HG02798 (cell line): Measurements from ENCODE around the gene CHST15.

Experiments
- ATAC-seq: cut with Tn5 transposase; IDR thresholded peaks from one replicate; pipeline ENCODE4 v1.9.1; 2021; ENCODE audit warnings: mild to moderate bottlenecking; ENCODE audit not compliant: unreplicated experiment, poor library complexity

Gene CHST15

DNA sequence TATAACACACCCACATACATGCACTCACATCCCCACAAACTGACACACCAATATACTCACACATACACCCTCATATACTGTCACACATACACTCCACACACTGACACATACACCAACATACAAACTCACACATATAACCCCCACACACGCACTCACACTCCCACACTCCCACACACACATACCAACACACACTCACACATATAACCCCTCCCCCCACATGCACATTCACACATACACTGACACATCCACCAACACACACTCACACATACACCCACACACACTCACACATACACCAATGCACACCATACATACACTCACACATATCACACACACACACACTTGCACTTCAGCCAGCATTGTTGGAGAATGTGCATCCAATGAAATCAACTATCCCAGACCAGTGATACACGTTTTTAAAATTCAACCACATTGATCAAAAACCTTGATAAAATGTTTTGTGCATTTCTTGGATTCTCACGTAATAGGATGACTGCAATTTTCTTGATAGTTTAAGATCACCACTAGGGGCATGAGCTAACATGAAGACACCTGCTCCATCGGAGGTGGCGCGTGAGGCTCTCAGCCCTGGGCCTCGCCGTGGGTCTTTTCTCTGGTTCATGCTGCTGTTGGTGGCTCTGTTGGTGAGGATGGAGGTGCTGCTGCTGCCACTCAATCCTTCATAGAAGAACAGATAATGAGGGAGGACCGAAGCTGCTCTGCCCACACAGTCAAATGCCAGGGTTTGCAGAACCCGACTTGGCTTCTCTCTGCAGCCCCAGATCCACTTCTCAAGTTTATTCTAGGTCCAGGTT is 32.1 kb upstream of the CHST15 start:
- ATAC-seq = no peak

DNA sequence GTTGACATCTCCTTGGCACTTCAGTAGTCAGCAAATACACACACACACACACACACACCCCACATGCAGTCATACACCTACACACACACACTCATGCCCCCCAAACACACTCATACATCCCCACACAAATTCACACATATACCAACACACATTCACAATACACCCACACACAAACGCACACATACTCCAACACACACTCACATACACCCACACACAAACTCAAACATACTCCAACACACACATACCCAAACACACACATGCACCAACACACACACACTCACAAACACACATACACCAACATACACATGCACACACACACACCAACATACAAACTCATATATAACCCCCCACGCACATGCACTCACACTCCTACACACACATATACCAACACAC is 31.4 kb upstream of the CHST15 start:
- ATAC-seq = no peak

DNA sequence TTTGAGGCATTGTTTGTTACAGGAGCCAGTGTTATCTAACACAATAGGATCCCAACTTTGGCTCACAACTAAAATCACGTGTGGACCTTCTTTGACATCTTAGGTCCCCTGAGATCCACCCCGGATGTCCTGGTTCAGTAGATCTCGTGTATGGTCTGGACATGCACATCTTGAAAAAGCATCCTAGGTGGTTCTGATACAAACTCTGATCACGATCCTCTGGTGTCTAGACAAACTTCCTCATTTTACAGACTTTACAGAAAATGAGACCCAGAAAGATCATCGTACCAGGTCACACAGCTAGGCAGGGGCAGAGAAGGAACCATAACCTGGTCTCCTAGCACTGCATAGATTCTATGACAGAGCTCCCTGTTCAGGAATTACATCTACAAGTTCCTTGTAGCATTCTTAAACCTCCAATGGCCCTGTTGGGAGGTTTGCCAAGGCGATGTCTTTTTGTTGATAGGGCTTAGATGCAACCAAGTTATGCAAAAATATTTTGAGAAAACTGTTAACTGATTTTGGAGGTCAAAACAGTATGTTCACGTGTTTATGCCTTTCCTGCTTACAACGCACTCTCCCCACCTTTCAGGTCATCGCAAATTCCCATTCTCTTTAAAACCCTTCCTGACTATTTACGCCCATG is 30.8 kb upstream of the CHST15 start:
- ATAC-seq = no peak

DNA sequence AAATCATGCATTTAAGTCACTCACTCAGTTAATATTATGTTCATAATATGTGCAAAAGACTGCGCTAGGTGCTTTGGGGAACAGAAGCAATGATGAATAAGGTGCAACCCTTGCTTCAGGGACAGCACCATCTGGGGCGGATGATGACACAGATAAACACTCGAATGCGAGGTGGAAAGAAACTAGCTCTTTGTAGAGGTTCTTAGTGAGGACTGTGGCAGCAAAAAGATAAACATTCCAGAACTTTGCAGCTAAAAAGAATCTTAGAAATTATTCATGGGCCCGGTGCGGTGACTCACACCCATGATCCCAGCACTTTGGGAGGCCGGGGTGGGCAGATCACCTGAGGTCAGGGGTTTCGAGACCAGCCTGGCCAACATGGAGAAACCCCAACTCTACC is 29.8 kb upstream of the CHST15 start:
- no peak for ATAC-seq

DNA sequence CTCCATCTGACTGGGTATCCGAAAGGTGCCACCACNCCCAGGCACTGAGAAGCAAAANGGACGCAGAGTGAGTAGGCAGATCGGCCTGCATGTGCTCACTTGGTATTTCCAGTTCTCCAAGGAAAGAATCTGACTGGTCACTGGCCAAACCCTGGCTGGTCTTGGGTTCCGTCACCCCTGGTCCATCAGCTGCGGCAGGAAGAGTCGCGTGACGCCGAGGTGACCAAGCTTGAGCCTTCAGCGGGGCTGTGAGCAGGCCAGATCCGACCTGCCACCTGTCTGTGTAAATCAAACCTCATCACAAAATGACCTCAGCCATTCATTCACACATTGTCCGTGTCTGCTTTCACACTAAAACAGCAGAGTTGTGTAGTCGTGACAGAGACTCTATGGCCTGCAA is 28.8 kb upstream of the CHST15 start:
- ATAC-seq = no peak

DNA sequence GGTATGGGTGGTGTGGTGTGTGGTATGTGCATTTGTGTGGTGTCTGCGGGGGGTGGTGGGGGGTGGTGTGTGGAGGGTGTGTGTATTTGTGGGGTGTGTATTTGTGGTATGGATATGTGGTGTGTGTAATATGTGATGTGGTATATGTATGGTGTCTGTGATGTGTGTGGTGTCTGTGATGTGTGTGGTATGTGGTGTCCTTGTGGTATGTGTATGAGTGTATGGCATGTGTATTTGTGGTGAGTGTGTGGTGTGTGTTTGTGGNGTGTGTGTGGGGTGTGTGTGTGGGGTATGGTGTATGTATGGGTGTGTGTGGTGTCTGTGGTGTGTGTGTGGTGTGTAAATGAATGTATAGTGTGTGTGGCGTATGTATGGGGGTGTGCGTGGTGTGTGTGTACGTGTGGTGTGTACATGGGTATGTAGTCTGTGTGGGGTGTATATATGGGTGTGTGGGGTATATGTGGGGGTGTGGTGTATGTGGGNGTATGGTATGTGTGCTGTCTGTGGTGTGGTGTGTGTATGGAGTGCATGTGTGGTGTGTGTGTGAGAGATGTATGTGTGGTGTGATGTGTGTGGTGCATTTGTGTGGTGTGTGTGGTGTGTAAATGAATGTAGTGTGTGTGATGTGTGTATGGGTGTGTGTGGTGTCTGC is 27.1 kb upstream of the CHST15 start:
- no peak for ATAC-seq

DNA sequence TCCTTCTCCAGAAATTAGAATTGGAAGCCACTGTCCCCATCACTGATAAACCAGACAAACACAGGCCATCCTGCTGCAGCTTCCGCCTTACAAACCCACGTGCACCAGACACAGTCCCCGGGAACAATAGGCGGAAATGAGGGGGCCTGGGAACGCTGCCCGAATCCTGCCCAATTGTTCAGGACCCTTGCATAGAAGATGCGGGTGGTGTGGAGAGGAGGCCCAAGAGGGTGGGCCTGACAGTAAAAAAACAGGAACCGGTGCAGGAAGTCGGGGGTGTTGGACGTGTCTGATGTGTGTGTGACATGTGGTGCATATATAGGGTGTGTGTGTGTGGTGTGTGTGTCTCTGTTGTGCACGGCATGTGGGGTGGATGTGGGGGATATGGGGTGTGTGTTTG is 26.5 kb upstream of the CHST15 start:
- ATAC-seq = no peak

DNA sequence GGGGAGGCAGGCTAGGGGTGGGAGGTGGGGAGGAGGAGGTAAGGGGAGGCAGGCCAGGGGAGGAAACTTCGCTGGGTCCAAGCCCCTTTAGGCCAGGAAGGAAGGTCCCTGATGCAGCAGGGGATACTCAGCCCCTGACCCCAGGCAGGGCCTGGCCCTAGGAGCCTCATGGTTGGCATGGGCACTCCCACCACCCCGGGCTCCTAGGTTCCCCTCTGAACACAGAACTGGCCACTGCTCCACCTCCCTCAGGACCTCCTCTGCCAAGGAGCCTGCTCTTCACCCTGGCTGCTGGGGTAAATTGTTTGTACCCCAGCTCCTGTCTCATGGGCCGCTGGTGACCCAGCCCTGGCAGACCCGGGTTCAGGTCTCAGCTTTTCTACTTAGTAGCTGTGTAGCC is 25.8 kb upstream of the CHST15 start:
- no peak for ATAC-seq

DNA sequence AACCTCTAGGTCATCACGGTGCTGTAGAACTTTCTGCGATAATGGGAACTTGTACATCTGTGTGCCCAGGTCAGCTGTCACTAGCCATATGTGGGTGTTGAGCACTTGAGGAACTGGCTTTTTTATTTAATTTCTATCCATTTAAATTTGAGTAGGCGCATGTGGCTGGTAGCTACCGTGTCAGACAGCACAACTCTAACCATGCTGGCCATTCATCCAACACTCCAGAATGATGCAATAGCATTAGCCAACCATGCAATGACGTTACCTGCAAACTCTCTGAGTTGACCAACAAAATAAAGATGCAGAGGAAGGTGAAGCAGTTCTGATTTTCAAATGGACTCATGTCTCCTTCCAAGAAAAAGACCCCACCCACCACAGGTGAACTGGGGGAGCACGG is 24.4 kb upstream of the CHST15 start:
- ATAC-seq = no peak

DNA sequence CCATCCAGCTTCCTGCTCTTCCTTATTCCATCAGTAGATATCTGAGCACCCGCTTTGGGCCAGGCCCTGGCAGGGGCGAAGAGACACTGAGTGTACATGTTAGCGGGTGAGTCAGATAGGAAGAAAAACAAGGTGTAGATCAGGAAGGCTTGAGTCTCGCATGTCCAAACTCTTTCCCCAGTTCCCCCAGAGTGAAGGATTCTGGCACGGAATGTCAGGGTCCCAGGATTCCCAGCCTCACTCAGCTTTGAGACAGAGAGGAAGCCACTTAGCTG is 24.1 kb upstream of the CHST15 start:
- ATAC-seq = no peak

DNA sequence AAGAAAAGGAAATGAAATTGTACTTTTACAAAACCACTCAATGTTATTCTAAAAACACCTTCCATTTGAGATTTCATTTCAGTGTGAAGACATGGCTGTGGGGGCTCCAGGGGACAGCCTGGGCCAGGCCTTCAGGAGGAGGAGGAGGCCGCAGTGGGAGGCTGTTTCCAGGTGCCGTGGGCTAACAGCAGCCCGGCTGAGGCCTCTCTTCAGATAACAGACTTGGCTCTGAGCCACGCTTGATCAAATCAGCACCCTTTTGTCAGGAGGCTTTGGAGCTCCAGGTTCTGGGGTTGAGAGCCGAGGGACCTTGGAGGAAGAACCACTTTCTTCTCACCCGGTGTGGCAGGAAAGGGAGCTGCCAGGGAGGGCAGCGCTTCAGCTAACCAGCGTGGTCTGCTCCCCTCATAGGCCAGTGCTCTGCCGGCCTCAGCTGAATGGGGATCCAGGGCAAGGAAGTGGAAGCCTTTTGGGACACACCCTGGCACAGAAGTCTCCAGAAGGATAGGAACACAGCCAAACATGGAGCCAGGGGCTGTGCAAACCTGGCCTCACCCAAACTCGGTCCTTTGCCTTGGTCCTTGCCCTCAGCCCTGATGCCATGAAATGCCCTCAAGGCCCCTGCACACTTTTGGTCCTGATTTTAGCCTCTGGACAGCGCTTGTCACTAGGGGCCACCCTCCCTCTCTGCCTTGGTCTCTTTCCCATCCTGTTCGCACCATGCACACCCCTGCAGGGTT is 23.5 kb upstream of the CHST15 start:
- no peak for ATAC-seq

DNA sequence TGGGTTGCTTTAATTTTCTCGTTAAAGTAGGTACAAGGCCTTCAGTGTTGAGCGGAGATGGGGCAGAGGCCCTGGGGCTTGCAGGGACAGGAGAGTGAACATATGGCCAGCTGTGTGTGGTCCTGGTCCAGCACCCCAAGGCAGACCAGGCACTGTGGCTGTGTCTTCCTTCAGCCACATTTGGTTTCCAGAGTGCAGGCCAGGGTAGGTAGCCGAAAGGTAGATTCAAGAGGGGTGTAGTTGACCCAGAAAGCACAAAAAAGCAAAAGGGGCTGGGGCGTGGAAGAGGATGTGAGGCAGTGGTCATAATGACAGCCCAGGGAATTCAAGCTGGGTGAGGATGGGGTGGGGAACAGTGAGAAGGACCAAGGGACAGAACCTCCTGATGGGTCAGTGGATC is 21.3 kb upstream of the CHST15 start:
- no peak for ATAC-seq

DNA sequence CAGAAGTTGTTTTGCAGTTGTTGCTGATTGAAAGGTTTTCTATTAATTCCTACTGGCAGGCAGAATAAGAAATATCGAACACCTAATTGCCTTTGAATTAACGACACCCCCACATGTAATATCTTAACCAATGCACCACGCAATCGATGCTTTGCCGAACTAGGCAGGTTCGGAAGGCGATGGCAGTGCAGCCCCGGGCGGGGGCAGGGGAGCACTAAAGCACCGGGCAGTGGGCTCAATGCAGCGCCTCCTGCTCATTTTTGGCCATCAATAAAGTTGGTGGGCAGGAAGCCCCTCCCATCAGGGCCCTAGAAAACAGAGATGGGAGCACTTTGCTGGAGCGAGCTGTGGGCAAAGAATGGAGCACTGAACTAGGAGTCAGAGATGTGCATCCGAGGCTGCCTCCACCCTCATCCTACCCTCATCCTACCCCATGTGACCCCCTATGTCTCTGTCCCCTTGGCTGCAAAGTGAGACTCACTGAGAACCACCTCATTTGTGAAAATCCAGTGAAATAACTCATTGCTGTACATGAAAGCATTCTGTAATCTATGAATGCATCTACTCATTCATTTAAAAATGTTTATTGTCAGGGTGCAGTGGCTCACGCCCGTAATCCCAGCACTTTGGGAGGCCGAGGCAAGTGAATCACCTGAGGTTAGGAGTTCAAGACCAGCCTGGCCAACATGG is 19.6 kb upstream of the CHST15 start:
- no peak for ATAC-seq

DNA sequence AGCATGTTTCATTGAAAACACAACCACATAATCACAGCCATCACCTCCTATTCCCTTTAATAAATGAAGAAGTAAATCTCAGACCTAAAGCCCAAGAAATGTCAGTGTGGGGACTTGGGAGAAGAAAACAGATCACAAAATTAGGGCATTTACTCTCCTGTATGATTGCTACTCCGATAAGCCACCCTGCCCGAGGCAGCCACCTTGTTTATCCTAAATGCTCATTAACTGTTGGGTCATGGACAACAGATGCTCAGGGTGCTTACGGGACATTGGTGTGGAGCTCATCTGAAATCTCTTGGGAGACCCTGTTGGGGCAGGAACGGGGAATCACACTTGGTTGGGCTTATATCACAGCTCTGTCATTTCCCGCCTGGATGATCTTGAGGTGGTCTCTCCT is 17.5 kb upstream of the CHST15 start:
- no peak for ATAC-seq

DNA sequence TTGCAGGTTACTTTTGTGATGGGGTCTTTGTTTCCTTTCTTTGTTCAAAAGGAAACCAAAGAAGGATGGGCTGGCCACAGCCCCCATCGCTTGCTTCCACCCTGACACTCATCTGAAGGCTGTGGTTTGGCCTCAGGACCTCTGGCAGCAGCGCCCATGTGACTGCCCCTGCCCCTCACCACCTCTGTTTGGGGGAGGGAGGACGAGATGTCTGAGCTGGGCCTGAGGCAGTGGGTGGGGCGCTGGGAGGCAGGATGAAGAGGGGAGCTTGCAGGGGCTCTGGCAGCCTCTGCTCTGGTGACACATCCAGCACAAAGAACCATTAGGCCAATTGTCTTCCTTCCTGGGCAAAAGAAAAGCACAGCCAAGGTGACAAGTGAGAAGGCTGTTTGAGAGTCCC is 15.9 kb upstream of the CHST15 start:
- no peak for ATAC-seq

DNA sequence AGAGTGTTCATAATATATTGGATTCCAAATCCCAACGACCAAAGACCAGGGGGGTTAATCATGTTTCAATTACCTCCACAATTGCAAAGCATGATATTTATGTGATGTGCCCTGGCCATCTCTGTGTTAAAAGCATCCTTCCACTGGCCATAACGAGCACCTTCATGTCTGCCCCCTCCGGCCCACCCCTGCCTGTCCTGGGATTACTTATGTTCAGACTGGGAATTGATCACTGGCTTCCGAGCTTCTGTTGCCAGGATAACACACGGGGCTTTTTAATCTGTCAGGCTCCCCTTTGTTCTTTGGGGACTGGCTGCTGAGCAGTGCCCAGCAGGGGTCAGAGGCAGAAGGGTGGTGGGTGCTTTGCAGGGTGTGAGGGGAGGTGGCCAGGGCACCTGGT is 13.7 kb upstream of the CHST15 start:
- ATAC-seq = no peak

DNA sequence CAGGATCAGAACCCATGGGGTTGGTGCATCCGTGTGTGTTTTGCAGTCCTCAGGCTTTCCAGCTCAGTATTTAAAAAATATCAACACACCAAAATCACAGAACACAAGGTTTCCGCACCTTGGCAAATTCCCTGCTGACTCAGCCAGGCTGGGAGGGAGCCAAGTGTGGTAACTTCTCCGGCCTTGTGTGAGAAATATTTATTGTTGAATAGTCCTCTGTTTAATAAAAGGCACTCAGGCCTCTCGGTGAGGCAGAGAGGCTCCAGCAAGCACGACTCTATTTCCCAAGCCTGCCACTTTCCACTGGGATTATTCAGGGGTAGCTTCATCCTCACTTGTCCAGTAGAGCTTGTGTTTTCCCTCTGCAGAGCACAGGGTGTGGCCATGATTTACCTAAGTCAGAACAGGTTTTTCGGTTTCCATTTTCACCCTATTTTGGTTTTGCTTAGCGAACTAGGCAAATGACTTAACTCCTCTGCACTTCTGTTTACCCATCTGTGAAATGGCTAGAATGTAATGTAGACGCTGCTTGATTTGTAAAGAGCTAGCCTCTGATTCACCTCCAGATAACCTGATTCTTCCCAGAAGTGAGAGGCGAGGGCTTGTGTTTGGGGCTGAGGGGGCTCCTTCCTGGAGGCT is 13.0 kb upstream of the CHST15 start:
- peak; percentile 87 for ATAC-seq

DNA sequence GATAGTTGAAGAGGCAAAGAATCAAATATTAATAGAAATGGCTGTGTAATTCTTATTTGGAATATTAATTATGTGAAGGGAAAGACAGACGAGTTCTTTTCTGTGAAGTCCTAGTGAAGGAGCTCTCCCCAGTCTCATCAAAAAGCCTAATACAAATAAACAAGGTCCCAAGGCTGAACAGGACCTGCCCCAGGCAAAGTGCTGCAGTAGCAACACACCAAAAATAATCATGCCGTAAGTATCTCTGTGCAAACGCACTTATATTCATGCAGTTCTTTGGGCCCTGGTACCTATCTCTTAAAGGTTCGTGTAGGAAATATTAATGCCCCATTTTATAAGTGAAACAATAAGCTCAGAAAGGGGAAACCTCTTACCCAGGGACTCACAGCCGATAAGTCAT is 12.2 kb upstream of the CHST15 start:
- ATAC-seq = no peak

DNA sequence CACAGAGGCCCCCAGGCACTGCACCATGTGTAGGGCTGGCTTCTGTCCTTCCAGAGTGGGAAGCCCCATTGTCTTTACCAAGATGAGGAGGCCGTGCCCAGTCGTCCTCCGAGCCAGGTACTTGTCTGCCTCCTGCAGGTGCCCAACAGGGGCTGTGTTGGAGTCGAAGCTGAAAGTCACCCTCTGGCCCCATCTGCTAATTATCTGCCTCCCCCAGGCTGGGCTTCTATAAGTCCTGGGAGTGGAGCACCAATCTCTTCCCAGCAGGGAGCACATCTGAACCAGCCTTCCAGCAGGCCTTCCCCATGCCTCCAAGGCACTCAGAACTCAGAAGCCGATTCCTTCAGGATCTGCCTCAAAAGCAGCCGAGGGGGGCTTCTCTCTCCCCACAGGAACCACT is 11.6 kb upstream of the CHST15 start:
- ATAC-seq = no peak

DNA sequence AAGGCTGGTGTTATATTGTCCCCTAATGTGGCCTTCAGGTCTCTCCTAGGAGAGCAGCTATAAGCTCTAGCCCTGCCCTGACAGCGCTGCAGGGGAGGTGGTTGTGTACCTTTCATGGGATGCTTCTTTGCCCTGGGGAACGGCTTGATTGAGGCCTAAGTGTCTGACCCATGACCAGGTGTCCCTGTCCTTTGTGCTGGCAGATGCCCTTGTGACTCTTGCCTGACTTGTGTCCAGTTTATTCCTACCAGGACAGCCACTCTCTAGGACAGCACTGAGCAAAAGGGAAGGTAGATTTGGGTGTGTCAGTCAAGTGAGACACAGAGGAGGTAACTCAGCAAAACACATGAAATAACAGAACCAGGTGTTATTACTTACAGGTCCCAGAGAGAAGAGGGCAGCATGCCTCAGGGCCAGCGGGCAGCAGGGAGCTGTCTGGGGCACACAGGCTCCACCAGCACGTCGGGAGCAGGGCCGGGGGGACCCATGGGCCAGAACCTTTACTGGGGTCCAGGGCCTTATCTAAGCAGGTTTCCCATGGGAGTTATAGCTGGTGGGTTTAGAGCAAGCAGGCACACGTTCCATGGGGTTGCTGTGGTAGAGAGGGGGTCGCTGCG is 10.7 kb upstream of the CHST15 start:
- no peak for ATAC-seq
